ENCODE results near the gene NUSAP1. TPM values are rescaled to one million over a fixed set of nuclear protein-coding genes. Genes with fewer than 3 reads are reported as not detected.
A peak's percentile ranks its signal among the peaks of the same experiment; 100 is the strongest.

NUSAP1 gene
- total RNA-seq, 1 donor from 2014 or later: 3.7 TPM

- DNase-seq (ENCODE audit: low read depth) (no peak), FAIRE-seq (no peak)
- no peaks in the 10 kb centered on the region for H3K27me3 ChIP-seq (ENCODE audit: control insufficient read depth, insufficient read depth, low read length)
- H3K4me3 ChIP-seq (ENCODE audit: low read depth, low read length): no peak overlapping the region
- no peak for TF ChIP-seq CTCF (IDR thresholded peaks at IDR 0.05; ENCODE audit: insufficient read depth, low read length, severe bottlenecking)
- H3K36me3 ChIP-seq (ENCODE audit: control insufficient read depth, insufficient read depth, low read length): peaks cover under 1% of the 10 kb centered on the region
Measured at GRCh38 chr15:41392659-41393058, 60.0 kb downstream of the NUSAP1 start.

DNA sequence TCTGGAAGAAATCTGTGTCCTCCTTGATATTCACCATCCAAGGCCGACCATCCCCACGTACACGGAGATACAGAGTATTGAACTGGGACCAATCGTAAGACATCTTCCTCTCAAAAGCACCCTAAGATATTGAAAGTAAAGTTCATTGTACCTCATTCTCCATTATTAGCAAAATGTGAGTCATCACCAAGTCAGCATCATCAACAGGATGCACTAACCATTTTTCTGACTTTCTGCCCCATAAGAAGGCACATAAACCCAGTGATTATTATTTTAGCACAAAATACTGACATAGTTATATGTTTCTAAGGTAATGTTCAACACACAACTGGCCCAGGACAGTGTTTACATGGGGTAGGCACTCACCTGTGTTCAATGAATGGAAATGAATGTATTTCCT lies 62.2 kb downstream of the NUSAP1 start:
- Histone ChIP-seq H3K4me3 (ENCODE audit: low read depth, low read length) (no peak overlapping the region), H3K36me3 (ENCODE audit: control insufficient read depth, insufficient read depth, low read length) (no peaks in the 10 kb centered on the region), H3K27me3 (ENCODE audit: control insufficient read depth, insufficient read depth, low read length) (no peaks in the 10 kb centered on the region)
- no peak for DNase-seq (ENCODE audit: low read depth)
- TF ChIP-seq CTCF (IDR thresholded peaks at IDR 0.05; ENCODE audit: insufficient read depth, low read length, severe bottlenecking): no peak
- FAIRE-seq: no peak

- no peak for DNase-seq (ENCODE audit: low read depth)
- Histone ChIP-seq H3K4me3 (ENCODE audit: low read depth, low read length) (no peak overlapping the region), H3K27me3 (ENCODE audit: control insufficient read depth, insufficient read depth, low read length) (no peaks in the 10 kb centered on the region), H3K36me3 (ENCODE audit: control insufficient read depth, insufficient read depth, low read length) (no peaks in the 10 kb centered on the region)
- FAIRE-seq: no peak
- TF ChIP-seq CTCF (IDR thresholded peaks at IDR 0.05; ENCODE audit: insufficient read depth, low read length, severe bottlenecking): no peak
Measured at GRCh38 chr15:41396111-41396510, 63.4 kb downstream of the NUSAP1 start.

GRCh38 chr15:41401904-41402267 lies 69.2 kb downstream of the NUSAP1 start:
- TF ChIP-seq CTCF (IDR thresholded peaks at IDR 0.05; ENCODE audit: insufficient read depth, low read length, severe bottlenecking): no peak
- DNase-seq (ENCODE audit: low read depth) (no peak), FAIRE-seq (no peak)
- H3K27me3 ChIP-seq (ENCODE audit: control insufficient read depth, insufficient read depth, low read length): no peaks in the 10 kb centered on the region
- no peaks in the 10 kb centered on the region for H3K36me3 ChIP-seq (ENCODE audit: control insufficient read depth, insufficient read depth, low read length)
- peak overlapping the region; percentile 74 for H3K4me3 ChIP-seq (ENCODE audit: low read depth, low read length)

DNA sequence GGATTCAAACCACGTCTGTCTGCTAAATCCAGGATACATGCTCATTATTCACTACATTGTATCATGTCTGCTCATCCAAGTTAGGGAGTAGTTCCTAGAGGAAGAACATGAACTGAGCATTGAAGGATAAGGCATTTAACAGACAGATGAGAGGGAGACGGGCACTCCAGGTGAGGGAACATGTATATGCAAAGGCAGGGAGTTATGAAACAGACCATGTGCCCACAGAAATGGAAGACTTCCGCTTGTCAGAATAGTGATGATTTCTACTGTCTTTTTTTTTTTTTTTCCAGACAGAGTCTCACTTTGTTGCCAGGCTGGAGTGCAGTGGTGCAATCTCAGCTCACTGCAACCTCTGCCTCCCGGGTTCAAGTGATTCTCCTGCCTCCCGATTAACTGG lies 74.7 kb downstream of the NUSAP1 start:
- no peak for TF ChIP-seq CTCF (IDR thresholded peaks at IDR 0.05; ENCODE audit: insufficient read depth, low read length, severe bottlenecking)
- DNase-seq (ENCODE audit: low read depth): no peak
- Histone ChIP-seq H3K36me3 (ENCODE audit: control insufficient read depth, insufficient read depth, low read length) (no peaks in the 10 kb centered on the region), H3K4me3 (ENCODE audit: low read depth, low read length) (no peak overlapping the region), H3K27me3 (ENCODE audit: control insufficient read depth, insufficient read depth, low read length) (no peaks in the 10 kb centered on the region)
- no peak for FAIRE-seq

DNA sequence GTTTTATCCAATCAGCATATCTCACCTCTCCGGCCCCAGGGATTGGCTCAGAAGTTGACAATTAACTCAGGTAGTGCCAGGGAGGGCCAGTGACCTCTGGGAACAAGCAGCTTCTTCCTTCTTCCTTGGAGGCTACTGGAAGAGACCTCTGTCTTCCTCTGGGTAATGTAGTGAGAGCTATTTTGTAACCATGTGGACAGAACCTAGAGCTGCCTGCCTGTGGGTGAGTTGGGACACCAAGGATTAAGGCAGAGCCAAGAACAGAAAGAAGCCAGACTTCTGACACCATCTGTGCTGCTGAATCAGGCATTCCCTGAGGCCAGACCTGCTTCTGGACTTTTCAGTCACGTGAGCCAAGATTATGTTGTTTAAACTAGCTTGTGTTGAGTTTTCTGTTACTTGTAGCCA lies 75.6 kb downstream of the NUSAP1 start:
- Histone ChIP-seq H3K4me3 (ENCODE audit: low read depth, low read length) (no peak overlapping the region), H3K27me3 (ENCODE audit: control insufficient read depth, insufficient read depth, low read length) (no peaks in the 10 kb centered on the region), H3K36me3 (ENCODE audit: control insufficient read depth, insufficient read depth, low read length) (no peaks in the 10 kb centered on the region)
- no peak for TF ChIP-seq CTCF (IDR thresholded peaks at IDR 0.05; ENCODE audit: insufficient read depth, low read length, severe bottlenecking)
- FAIRE-seq: no peak
- DNase-seq (ENCODE audit: low read depth): peak; percentile 55
